Endothelial cell of umbilical vein (primary cell): ENCODE data around the gene STX11. TPM values are rescaled to one million over a fixed set of nuclear protein-coding genes. Genes with fewer than 3 reads are reported as not detected.

Experiments used
- BruUV-seq: library from RNA; stranded (reverse); fragments of 400-500 nt; replicated peaks from 2 replicates; lab custom pipeline; 2021; lab: Mats Ljungman, UMichigan
- CTCF ChIA-PET: fragments of 300-600, 350-600 bp; sonication (Branson Sonifier 250); formaldehyde crosslinking; loops from one replicate; lab custom pipeline; 2021; ENCODE audit warnings: antibody characterized with exemption, inconsistent platforms; lab: Charles Lee
- POLR2A ChIA-PET: fragments of 300-600, 350-600 bp; sonication (Branson Sonifier 250); formaldehyde crosslinking; loops from one replicate; lab custom pipeline; 2021; ENCODE audit warnings: antibody characterized with exemption, inconsistent platforms; lab: Charles Lee
- DNase-seq: peaks from one replicate; pipeline ENCODE4 v3.0.0-alpha.2; 2011; ENCODE audit warnings: low read depth, low spot score
- FAIRE-seq: peaks from 2 replicates; lab custom pipeline; 2011; peaks lifted over from hg19 to GRCh38; lab: Jason Lieb, UNC
- H2AFZ ChIP-seq: 2 replicates; pipeline ENCODE4 v1.6.0; 2012; ENCODE audit warnings: low read depth, low read length, control low read depth, inconsistent platforms
- H3K27ac ChIP-seq: 2 replicates; pipeline ENCODE4 v1.5.1; 2011; ENCODE audit warnings: low read depth, mild to moderate bottlenecking, control low read depth, low read length, moderate library complexity; ENCODE audit not compliant: insufficient read depth
- H3K27me3 ChIP-seq, 2 experiments: 2 replicates each; pipeline versions ENCODE4 v1.6.0 to v1.6.1; 2011; ENCODE audit warnings: low read length in 2 of 2, mixed read lengths in 1 of 2; ENCODE audit not compliant: control insufficient read depth in 2 of 2, insufficient read depth in 2 of 2
- H3K36me3 ChIP-seq, 2 experiments: 2 replicates in 1 of 2; 3 replicates in 1 of 2; pipeline ENCODE4 v1.5.1; 2011; ENCODE audit warnings: low read length in 2 of 2, mild to moderate bottlenecking in 1 of 2, moderate library complexity in 1 of 2; ENCODE audit not compliant: control insufficient read depth in 2 of 2, insufficient read depth in 2 of 2; ENCODE audit errors: extremely low read depth in 1 of 2
- H3K4me1 ChIP-seq: 3 replicates; pipeline ENCODE4 v1.5.1; 2011; ENCODE audit warnings: mild to moderate bottlenecking, low read length; ENCODE audit not compliant: control insufficient read depth, insufficient read depth; ENCODE audit errors: extremely low read depth
- H3K4me2 ChIP-seq: 2 replicates; pipeline ENCODE4 v1.6.1; 2011; ENCODE audit warnings: low read length, control low read depth, mixed read lengths; ENCODE audit not compliant: insufficient read depth
- H3K4me3 ChIP-seq, 3 experiments: fragments of 200-600 bp in 1 of 3; sonication (generic), shearing (Covaris generic) in 1 of 3; replicated peaks in 1 of 3; 2 replicates each; pipeline ENCODE4 v1.5.1; 2011 to 2016; ENCODE audit warnings: control low read depth in 3 of 3, low read length in 3 of 3, mild to moderate bottlenecking in 2 of 3, inconsistent platforms in 1 of 3, low read depth in 1 of 3, moderate library complexity in 1 of 3; ENCODE audit not compliant: insufficient read depth in 1 of 3
- H3K79me2 ChIP-seq: 2 replicates; pipeline ENCODE4 v1.6.0; 2012; ENCODE audit warnings: low read length, inconsistent platforms; ENCODE audit not compliant: control insufficient read depth, insufficient read depth
- H3K9ac ChIP-seq: replicated peaks from 2 replicates; pipeline ENCODE3; 2011; ENCODE audit warnings: low read length, control low read depth; ENCODE audit not compliant: insufficient read depth; ENCODE audit errors: extremely low read depth
- H3K9me1 ChIP-seq: replicated peaks from 3 replicates; pipeline ENCODE4 v1.6.0; 2011; ENCODE audit warnings: mild to moderate bottlenecking, low read length; ENCODE audit not compliant: control insufficient read depth, insufficient read depth; ENCODE audit errors: extremely low read depth
- H3K9me3 ChIP-seq: replicated peaks from 2 replicates; pipeline ENCODE4 v1.5.1; 2012; ENCODE audit warnings: low read length, inconsistent platforms; ENCODE audit not compliant: control insufficient read depth, insufficient read depth
- H4K20me1 ChIP-seq: replicated peaks from 2 replicates; pipeline ENCODE3; 2011; ENCODE audit warnings: mild to moderate bottlenecking, low read length; ENCODE audit not compliant: control insufficient read depth, insufficient read depth; ENCODE audit errors: extremely low read depth
- EZH2 ChIP-seq: IDR thresholded peaks from 2 replicates; pipeline ENCODE4 v1.6.1; 2012; ENCODE audit warnings: borderline replicate concordance, low read depth, mild to moderate bottlenecking, moderate library complexity, low read length, inconsistent platforms; ENCODE audit not compliant: severe bottlenecking
- FOS ChIP-seq: IDR thresholded peaks from 2 replicates; pipeline ENCODE4 v1.6.1; 2011; ENCODE audit warnings: mild to moderate bottlenecking, low read length, moderate library complexity, borderline replicate concordance; ENCODE audit not compliant: insufficient read depth
- GATA2 ChIP-seq: IDR thresholded peaks from 2 replicates; pipeline ENCODE4 v1.7.0; 2011; ENCODE audit warnings: low read depth, mild to moderate bottlenecking, moderate library complexity, mixed read lengths, low read length; ENCODE audit not compliant: insufficient read length, insufficient read depth
- JUN ChIP-seq: IDR thresholded peaks from 2 replicates; pipeline ENCODE4 v1.6.1; 2011; ENCODE audit warnings: borderline replicate concordance, low read depth; ENCODE audit not compliant: insufficient read length, insufficient read depth
- MYC ChIP-seq: IDR thresholded peaks from one replicate; pipeline ENCODE4 v1.6.1; 2011; ENCODE audit warnings: mild to moderate bottlenecking, low read depth, low read length
- POLR2A ChIP-seq: IDR thresholded peaks from 2 replicates; pipeline ENCODE4 v1.6.1; 2012; ENCODE audit warnings: low read depth, mild to moderate bottlenecking, control low read depth, low read length
- POLR2AphosphoS5 ChIP-seq: IDR thresholded peaks from 2 replicates; pipeline ENCODE4 v1.6.1; 2012; ENCODE audit warnings: low read depth, mild to moderate bottlenecking, control low read depth, low read length, moderate library complexity; ENCODE audit not compliant: insufficient read depth
- dilution Hi-C: fragments of 300-500 bp; cut with MboI; formaldehyde crosslinking; loops from one replicate; pipeline ENCODE4 v1.15.0; 2019; ENCODE audit warnings: low sequenced_read_pairs; ENCODE audit not compliant: extremely low pct_ligation_motif_present
- intact Hi-C: fragments of 100-400 bp; cut with micrococcal nuclease; formaldehyde crosslinking; loops from one replicate; pipeline ENCODE4 v1.10.0; 2022
- polyA plus RNA-seq, 4 experiments: library from polyadenylated mRNA; depleted of rRNA in 3 of 4; stranded (reverse) in 3 of 4; unstranded in 1 of 4; fragments of >200 nt; gene quantifications; 2 replicates each; pipeline versions ENCODE4 v1.2.1 to v1.2.3, GENCODE V29; 2011 to 2012; ENCODE audit warnings: missing spikeins in 1 of 4
- total RNA-seq: library from RNA; stranded (reverse); gene quantifications from 2 replicates; pipeline ENCODE4 v1.2.3, GENCODE V29; 2021
- TF ChIP-seq, protein P1 (sequence below): IDR thresholded peaks from 2 replicates; pipeline ENCODE4 v1.6.1; 2011; ENCODE audit not compliant: insufficient read depth, insufficient read length
- TF ChIP-seq, protein P2 (sequence below), 2 donors: IDR thresholded peaks; 1 replicate in 1 of 2; 2 replicates in 1 of 2; pipeline ENCODE4 v1.5.1; 2011; ENCODE audit warnings: low read length in 2 of 2, mild to moderate bottlenecking in 2 of 2, moderate library complexity in 2 of 2, control low read depth in 1 of 2, inconsistent platforms in 1 of 2, low read depth in 1 of 2; ENCODE audit not compliant: insufficient read depth in 1 of 2; ENCODE audit errors: extremely low read depth in 1 of 2

Gene STX11
- total and polyA plus RNA-seq, 2 donors (not counting 3 experiments of a cell fraction or from before 2014, with no cell fraction given), result 4.7 to 8.9 TPM

- Histone ChIP-seq H2AFZ (no peak overlapping the region), H3K9me1 (no peaks in the 10 kb centered on the region), H3K79me2 (no peaks in the 10 kb centered on the region), H4K20me1 (no peaks in the 10 kb centered on the region), H3K27ac (no peak overlapping the region), H3K27me3 (no peaks in the 10 kb centered on the region), H3K36me3 (no peaks in the 10 kb centered on the region), H3K9ac (no peak overlapping the region), H3K4me1 (peaks cover 23% of the 10 kb centered on the region), H3K4me3 (no peak overlapping the region), H3K4me2 (no peak overlapping the region), H3K9me3 (no peaks in the 10 kb centered on the region)
- TF ChIP-seq POLR2AphosphoS5 (no peak), GATA2 (no peak), EZH2 (no peak), FOS (no peak), JUN (no peak), MYC (no peak), POLR2A (no peak)
- TF ChIP-seq, protein P1, sequence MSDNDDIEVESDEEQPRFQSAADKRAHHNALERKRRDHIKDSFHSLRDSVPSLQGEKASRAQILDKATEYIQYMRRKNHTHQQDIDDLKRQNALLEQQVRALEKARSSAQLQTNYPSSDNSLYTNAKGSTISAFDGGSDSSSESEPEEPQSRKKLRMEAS, result no peak
- TF ChIP-seq, protein P2, sequence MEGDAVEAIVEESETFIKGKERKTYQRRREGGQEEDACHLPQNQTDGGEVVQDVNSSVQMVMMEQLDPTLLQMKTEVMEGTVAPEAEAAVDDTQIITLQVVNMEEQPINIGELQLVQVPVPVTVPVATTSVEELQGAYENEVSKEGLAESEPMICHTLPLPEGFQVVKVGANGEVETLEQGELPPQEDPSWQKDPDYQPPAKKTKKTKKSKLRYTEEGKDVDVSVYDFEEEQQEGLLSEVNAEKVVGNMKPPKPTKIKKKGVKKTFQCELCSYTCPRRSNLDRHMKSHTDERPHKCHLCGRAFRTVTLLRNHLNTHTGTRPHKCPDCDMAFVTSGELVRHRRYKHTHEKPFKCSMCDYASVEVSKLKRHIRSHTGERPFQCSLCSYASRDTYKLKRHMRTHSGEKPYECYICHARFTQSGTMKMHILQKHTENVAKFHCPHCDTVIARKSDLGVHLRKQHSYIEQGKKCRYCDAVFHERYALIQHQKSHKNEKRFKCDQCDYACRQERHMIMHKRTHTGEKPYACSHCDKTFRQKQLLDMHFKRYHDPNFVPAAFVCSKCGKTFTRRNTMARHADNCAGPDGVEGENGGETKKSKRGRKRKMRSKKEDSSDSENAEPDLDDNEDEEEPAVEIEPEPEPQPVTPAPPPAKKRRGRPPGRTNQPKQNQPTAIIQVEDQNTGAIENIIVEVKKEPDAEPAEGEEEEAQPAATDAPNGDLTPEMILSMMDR (IDR thresholded peaks at IDR 0.05; ENCODE audit: extremely low read depth in 1 of 2, insufficient read depth in 1 of 2, low read depth in 1 of 2, low read length in 2 of 2), result no peak
- ChIA-PET POLR2A (no interaction called here), CTCF (interaction anchor here (1.8 kb wide), 1 partner anchor 9 kb away, joined by 10 read pairs; no protein-coding TSS in a partner anchor)
- no TSS peak for BruUV-seq
- DNase-seq (no peak), FAIRE-seq (no peak)
- intact Hi-C loops (no loop called here), dilution Hi-C loops (no loop called here)
Observed at GRCh38 chr6:144134737-144135136, 15.6 kb upstream of the STX11 start.
